ENCODE measurements around the gene DYNLL2. TPM values are rescaled to one million over a fixed set of nuclear protein-coding genes. Genes with fewer than 3 reads are reported as not detected.

Gene DYNLL2
- total RNA-seq, 4 donors from 2014 or later = 12.3 to 26.2 (median 22.7) TPM

DNA sequence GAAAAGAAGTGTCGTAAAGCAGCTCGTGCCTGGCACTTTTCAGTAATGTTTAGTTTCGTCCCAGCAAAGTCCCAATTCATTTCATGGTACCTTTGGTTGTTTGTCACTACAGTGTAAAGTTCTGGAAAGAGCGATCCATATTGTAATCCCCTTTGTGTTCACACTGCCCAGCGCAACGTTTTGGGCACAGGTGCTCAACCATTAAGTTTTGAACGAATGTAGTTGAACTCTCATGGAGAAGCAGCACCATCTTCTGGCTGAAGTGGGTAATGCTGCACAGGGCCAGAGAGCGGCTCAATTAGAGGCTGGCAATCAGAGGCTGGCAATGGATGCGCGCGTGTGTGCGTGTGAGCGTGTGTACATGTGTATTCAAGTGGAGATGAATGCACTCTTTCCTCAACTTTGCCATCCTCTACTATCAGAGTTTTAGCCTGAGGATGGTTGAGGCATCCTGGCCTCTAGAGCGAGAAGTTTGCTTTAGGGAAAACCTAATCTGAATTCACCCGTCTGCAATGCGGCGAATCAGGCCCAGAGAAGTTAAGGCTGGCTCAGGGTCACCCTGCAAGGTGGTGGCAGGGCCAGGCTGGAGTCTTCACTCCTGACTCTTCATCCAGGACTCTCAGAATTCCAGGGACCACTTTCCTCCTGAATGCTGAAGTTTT, 29.9 kb downstream of the DYNLL2 start:
- Histone ChIP-seq H3K27me3 (no peaks in the 10 kb centered on the region), H3K27ac (no peak overlapping the region), H3K9me3 (no peaks in the 10 kb centered on the region), H3K36me3 (no peaks in the 10 kb centered on the region), H3K4me3 (no peak overlapping the region), H3K4me1 (no peaks in the 10 kb centered on the region)
- intact Hi-C loops (cut with DNase I; ENCODE audit: low total_unique reads) = loop anchor here (10.0 kb wide), 1 partner anchor 108 kb away; the partner anchor contains the start of gene SRSF1
- no peak for TF ChIP-seq POLR2AphosphoS5 (IDR thresholded peaks at IDR 0.05)
- TF ChIP-seq POLR2A (IDR thresholded peaks at IDR 0.05) = no peak
- no peak for TF ChIP-seq EP300 (IDR thresholded peaks at IDR 0.05; ENCODE audit: low read depth)
- TF ChIP-seq, protein P1, sequence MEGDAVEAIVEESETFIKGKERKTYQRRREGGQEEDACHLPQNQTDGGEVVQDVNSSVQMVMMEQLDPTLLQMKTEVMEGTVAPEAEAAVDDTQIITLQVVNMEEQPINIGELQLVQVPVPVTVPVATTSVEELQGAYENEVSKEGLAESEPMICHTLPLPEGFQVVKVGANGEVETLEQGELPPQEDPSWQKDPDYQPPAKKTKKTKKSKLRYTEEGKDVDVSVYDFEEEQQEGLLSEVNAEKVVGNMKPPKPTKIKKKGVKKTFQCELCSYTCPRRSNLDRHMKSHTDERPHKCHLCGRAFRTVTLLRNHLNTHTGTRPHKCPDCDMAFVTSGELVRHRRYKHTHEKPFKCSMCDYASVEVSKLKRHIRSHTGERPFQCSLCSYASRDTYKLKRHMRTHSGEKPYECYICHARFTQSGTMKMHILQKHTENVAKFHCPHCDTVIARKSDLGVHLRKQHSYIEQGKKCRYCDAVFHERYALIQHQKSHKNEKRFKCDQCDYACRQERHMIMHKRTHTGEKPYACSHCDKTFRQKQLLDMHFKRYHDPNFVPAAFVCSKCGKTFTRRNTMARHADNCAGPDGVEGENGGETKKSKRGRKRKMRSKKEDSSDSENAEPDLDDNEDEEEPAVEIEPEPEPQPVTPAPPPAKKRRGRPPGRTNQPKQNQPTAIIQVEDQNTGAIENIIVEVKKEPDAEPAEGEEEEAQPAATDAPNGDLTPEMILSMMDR (IDR thresholded peaks at IDR 0.05) = peak; percentile 91 to 95 (median 94)
- WGBS, 2 donors (ENCODE audit: low coverage in 1 of 2) = 29% methylated on average over 17 of the region's 17 CpGs; no CpG with 5 or more reads in 1 of the 2 donors
- DNase-seq = peak; percentile 86
- in situ Hi-C loops (cut with MboI; ENCODE audit: low pct_ligation_motif_present in 1 of 4, low pct_unique_long_range_greater_than_20kb in 1 of 4, low sequenced_read_pairs in 3 of 4) = loop anchor here in 3 of 4 donors (5.0 to 25.0 kb wide), 5 partner anchors 98 to 976 kb away; partner anchors contain the start of gene MRPS23 (in 2 of the 3)

- no peaks in the 10 kb centered on the region for H3K36me3 ChIP-seq
- no peak for DNase-seq
These were observed 30.7 kb downstream of the DYNLL2 start for GRCh38 chr17:58113947-58114346.

DNA sequence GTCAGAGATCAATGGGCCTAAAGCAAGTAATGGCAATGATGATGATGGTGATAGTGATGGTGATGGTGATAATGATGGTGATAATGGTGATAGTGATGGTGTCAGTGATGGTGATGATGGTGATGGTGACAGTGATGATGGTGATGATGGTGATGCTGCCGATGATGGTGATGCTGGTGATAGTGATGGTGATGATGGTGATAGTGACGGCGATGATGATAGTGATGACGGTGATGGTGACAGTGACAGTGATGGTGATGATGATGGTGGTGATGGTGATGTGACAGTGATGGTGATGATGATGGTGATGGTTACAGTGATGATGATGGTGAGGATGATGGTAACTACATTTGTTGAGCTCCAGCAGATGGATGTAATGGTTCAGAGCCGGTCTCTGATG, 34.2 kb downstream of the DYNLL2 start:
- DNase-seq = no peak
- WGBS, 2 donors (ENCODE audit: low coverage in 1 of 2) = 73 to 90% methylated on average over 5 of the region's 5 CpGs
- in situ Hi-C loops (cut with MboI; ENCODE audit: low pct_ligation_motif_present in 1 of 4, low pct_unique_long_range_greater_than_20kb in 1 of 4, low sequenced_read_pairs in 3 of 4) (loop anchor here in 3 of 4 donors (10.0 to 25.0 kb wide), 4 partner anchors 103 to 980 kb away; partner anchors contain the start of gene MRPS23 (in 2 of the 3)), intact Hi-C loops (cut with DNase I; ENCODE audit: low total_unique reads) (loop anchor here (10.0 kb wide), 1 partner anchor 113 kb away; the partner anchor contains the start of gene SRSF1)
- no peak overlapping the region for H3K4me3 ChIP-seq
- peaks cover 4% of the 10 kb centered on the region for H3K27me3 ChIP-seq
- H3K9me3 ChIP-seq = no peaks in the 10 kb centered on the region
- H3K4me1 ChIP-seq = no peaks in the 10 kb centered on the region
- no peak for TF ChIP-seq EP300 (IDR thresholded peaks at IDR 0.05; ENCODE audit: low read depth)
- TF ChIP-seq, protein P1 (IDR thresholded peaks at IDR 0.05) = no peak
- TF ChIP-seq POLR2AphosphoS5 (IDR thresholded peaks at IDR 0.05) = no peak
- TF ChIP-seq POLR2A (IDR thresholded peaks at IDR 0.05) = no peak
- H3K36me3 ChIP-seq = no peaks in the 10 kb centered on the region
- no peak overlapping the region for H3K27ac ChIP-seq

More at GRCh38 chr17:58113947-58114346, 30.7 kb downstream of the DYNLL2 start:
- in situ Hi-C loops (cut with MboI; ENCODE audit: low pct_ligation_motif_present in 1 of 4, low pct_unique_long_range_greater_than_20kb in 1 of 4, low sequenced_read_pairs in 3 of 4) = loop anchor here in 3 of 4 donors (5.0 to 25.0 kb wide), 5 partner anchors 99 to 977 kb away; partner anchors contain the start of gene MRPS23 (in 2 of the 3)
- intact Hi-C loops (cut with DNase I; ENCODE audit: low total_unique reads) = loop anchor here (10.0 kb wide), 1 partner anchor 109 kb away; the partner anchor contains the start of gene SRSF1
- 74% methylated on average over 4 of the region's 4 CpGs; no CpG with 5 or more reads in 1 of the 2 donors for WGBS, 2 donors (ENCODE audit: low coverage in 1 of 2)
- Histone ChIP-seq H3K4me1 (no peaks in the 10 kb centered on the region), H3K4me3 (no peak overlapping the region), H3K27ac (no peak overlapping the region), H3K9me3 (no peaks in the 10 kb centered on the region), H3K27me3 (no peaks in the 10 kb centered on the region)
- TF ChIP-seq POLR2AphosphoS5 (IDR thresholded peaks at IDR 0.05) (no peak), POLR2A (IDR thresholded peaks at IDR 0.05) (no peak), EP300 (IDR thresholded peaks at IDR 0.05; ENCODE audit: low read depth) (no peak)
- TF ChIP-seq, protein P1 (IDR thresholded peaks at IDR 0.05) = no peak

- peaks cover 4% of the 10 kb centered on the region for H3K27me3 ChIP-seq
- TF ChIP-seq POLR2AphosphoS5 (IDR thresholded peaks at IDR 0.05) (no peak), POLR2A (IDR thresholded peaks at IDR 0.05) (no peak), EP300 (IDR thresholded peaks at IDR 0.05; ENCODE audit: low read depth) (no peak)
- TF ChIP-seq, protein P1 (IDR thresholded peaks at IDR 0.05) = no peak
- DNase-seq = no peak
- intact Hi-C loops (cut with DNase I; ENCODE audit: low total_unique reads) (loop anchor here (10.0 kb wide), 1 partner anchor 115 kb away; the partner anchor contains the start of gene SRSF1), in situ Hi-C loops (cut with MboI; ENCODE audit: low pct_ligation_motif_present in 1 of 4, low pct_unique_long_range_greater_than_20kb in 1 of 4, low sequenced_read_pairs in 3 of 4) (loop anchor here in 3 of 4 donors (10.0 to 25.0 kb wide), 4 partner anchors 105 to 982 kb away; partner anchors contain the start of gene MRPS23 (in 2 of the 3))
- no peaks in the 10 kb centered on the region for H3K4me1 ChIP-seq
- no peak overlapping the region for H3K27ac ChIP-seq
- H3K9me3 ChIP-seq = no peaks in the 10 kb centered on the region
- no peaks in the 10 kb centered on the region for H3K36me3 ChIP-seq
- H3K4me3 ChIP-seq = no peak overlapping the region
- 59 to 67% methylated on average over 3 of the region's 3 CpGs for WGBS, 2 donors (ENCODE audit: low coverage in 1 of 2)
These were observed 36.3 kb downstream of the DYNLL2 start for GRCh38 chr17:58119491-58119890.
